ENCODE data around the gene SDF4.

DNA sequence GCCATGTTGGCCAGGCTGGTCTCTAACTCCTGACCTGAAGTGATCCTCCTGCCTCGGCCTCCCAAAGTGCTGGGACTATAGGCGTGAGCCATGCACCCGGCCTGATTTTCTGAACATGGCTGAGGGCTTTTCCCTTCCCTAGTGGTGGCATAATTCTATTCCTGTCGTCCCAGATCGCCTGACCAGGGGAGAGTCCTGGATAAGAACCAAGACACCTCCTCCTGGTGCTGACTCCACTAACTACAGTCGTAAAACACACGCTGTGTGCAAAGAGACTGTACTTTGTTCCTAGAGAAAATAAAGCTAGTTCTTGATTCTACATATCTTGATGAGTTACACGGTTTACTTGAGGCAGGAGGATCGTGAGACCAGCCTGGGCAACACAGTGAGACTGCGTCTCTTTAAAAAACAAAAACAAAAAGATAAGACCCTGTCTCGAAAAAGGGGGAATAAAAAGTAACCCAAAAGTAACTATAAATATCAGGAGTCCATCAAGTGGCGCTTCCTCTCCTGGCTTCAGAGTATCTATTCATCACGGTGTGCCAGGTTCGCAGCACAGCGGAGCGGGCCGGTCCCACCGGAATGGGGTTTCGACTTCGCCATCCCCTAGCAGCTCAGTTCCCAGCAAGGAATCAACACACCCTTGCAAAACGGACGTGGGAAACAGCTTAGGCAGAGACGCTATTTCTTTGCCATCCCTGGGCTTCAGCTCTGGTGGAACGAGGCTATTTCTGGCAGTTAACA lies 973 bp downstream of the SDF4 start:
- TF ChIP-seq, protein P1, sequence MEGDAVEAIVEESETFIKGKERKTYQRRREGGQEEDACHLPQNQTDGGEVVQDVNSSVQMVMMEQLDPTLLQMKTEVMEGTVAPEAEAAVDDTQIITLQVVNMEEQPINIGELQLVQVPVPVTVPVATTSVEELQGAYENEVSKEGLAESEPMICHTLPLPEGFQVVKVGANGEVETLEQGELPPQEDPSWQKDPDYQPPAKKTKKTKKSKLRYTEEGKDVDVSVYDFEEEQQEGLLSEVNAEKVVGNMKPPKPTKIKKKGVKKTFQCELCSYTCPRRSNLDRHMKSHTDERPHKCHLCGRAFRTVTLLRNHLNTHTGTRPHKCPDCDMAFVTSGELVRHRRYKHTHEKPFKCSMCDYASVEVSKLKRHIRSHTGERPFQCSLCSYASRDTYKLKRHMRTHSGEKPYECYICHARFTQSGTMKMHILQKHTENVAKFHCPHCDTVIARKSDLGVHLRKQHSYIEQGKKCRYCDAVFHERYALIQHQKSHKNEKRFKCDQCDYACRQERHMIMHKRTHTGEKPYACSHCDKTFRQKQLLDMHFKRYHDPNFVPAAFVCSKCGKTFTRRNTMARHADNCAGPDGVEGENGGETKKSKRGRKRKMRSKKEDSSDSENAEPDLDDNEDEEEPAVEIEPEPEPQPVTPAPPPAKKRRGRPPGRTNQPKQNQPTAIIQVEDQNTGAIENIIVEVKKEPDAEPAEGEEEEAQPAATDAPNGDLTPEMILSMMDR (conservative IDR thresholded peaks at IDR 0.05), result peak; percentile 52
- TF ChIP-seq EZH2 (IDR thresholded peaks at IDR 0.05; ENCODE audit: low read depth), result no peak
